HFF-Myc (cell line): ENCODE measurements around the gene RGS12.

Experiments used
- DNase-seq: peaks from one replicate; pipeline ENCODE4 v3.0.0-alpha.2; 2011; ENCODE audit warnings: low read depth; ENCODE audit errors: extremely low read depth
- H3K4me3 ChIP-seq: replicated peaks from 2 replicates; pipeline ENCODE4 v1.5.1; 2011; ENCODE audit warnings: low read depth, mild to moderate bottlenecking, control low read depth, low read length
- CTCF ChIP-seq: IDR thresholded peaks from 2 replicates; pipeline ENCODE4 v1.5.1; 2012; ENCODE audit warnings: mild to moderate bottlenecking, low read depth, low read length, control low read depth; ENCODE audit errors: missing control alignments

The RGS12 gene

DNA sequence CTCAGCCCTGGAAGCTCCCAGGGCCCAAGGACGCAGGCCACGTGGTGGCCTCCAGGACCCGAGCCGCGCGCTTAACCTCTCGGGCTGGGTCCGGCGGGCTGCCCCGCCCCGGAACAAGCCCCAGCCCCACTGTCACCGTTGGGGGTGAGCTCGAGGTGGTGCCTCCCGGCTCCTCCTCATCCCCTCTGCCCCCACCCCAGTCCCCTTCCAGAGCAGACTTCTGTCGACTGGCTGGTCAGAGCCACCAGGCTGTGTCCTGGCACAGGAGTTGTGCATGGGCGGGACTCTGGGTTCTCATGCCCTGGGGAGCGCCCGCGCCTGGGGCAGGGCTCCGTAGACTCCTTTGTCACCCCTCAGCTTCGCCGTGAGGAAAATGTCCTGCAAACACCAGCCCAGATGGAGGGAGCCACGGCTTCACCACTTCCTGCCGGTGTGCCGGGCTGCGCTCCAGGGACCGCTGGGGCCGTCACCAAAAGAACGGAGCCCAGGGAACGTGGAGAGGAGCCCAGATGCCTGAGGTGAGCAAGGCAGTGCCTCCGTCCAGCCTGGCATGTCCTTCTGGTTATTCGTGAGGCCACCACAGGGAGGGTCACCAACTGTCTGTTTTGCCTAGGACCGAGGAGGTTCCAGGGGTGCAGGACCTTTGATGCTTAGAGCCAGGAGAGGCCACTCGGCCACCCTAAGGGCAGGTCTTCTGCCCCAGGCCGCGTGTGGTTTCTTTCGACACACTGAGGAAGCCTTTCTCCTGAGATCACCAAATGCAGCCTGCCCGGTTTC is 7.1 kb upstream of the RGS12 start:
- DNase-seq: no peak
- H3K4me3 ChIP-seq: no peak overlapping the region
- TF ChIP-seq CTCF: no peak

DNA sequence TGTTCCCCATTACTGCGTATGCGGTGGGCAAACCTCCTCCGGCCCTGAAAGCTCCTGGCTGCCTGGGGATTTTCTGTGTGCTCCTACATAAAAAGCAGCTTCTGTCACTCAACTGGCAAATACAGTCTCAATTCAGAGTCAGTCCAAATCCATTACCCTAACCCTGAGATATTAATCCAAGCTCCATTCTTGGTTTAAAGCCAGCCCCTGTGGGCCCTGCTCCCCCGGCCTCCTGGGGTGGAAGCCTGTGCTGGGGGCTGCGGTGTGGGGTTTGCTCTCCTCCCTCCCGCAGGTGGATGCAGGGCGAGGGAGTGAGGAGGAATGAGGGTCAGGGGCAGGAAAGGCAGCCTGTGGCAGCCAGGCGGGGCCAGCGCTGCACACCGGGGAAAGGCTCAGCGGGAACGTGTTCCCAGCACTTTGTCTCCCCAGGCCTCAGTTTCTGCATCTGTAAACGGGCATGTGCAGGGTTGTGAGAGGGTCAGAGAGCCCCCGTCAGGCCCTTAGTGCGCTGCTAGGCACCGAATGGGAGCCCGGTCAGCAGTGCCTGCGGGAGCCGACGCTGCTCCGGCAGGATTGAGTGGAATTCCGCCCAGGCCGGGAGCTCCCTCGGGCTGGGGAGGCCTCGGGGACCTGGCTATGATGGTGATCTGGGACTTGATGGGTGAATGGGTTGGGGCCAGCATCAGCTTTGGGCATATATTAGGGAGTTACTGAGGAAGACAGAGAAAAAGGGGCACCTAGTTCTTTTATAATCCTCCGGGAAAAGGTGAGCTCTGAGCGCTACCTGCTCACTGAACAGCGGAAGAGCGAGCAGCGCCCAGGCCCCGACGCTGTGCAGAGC is 6.3 kb upstream of the RGS12 start:
- no peak for DNase-seq
- no peak overlapping the region for H3K4me3 ChIP-seq
- no peak for TF ChIP-seq CTCF

GRCh38 chr4:3287271-3287971 is 5.4 kb upstream of the RGS12 start:
- TF ChIP-seq CTCF: no peak
- no peak overlapping the region for H3K4me3 ChIP-seq
- no peak for DNase-seq

- TF ChIP-seq CTCF: no peak
- DNase-seq: no peak
- H3K4me3 ChIP-seq: no peak overlapping the region
Measured at GRCh38 chr4:3287972-3288570, 4.8 kb upstream of the RGS12 start.

GRCh38 chr4:3288571-3289094 is 4.2 kb upstream of the RGS12 start:
- no peak overlapping the region for H3K4me3 ChIP-seq
- TF ChIP-seq CTCF: no peak
- no peak for DNase-seq

- TF ChIP-seq CTCF: no peak
- no peak overlapping the region for H3K4me3 ChIP-seq
- no peak for DNase-seq
Measured at GRCh38 chr4:3290476-3290875, 2.3 kb upstream of the RGS12 start.
